HEK293T (cell line): ENCODE data around the gene KRT33B.

Experiments used
- ARNT ChIP-seq: fragments of 450-650 bp; IDR thresholded peaks from 2 replicates; pipeline ENCODE4 v1.6.1; 2017; ENCODE audit warnings: mild to moderate bottlenecking
- BHLHE40 ChIP-seq: fragments of 450-650 bp; IDR thresholded peaks from 2 replicates; pipeline ENCODE4 v1.6.1; 2016; ENCODE audit warnings: mild to moderate bottlenecking, moderate library complexity, borderline replicate concordance
- ELF4 ChIP-seq: fragments of 450-650 bp; IDR thresholded peaks from 2 replicates; pipeline ENCODE4 v1.6.1; 2017; ENCODE audit warnings: antibody characterized with exemption
- FOXA1 ChIP-seq: fragments of 450-650 bp; IDR thresholded peaks from 2 replicates; pipeline ENCODE4 v1.6.1; 2016; ENCODE audit warnings: mild to moderate bottlenecking
- FOXM1 ChIP-seq: fragments of 450-650 bp; IDR thresholded peaks from 2 replicates; pipeline ENCODE4 v1.6.1; 2017; ENCODE audit warnings: mild to moderate bottlenecking, borderline replicate concordance
- NFRKB ChIP-seq: fragments of 450-650 bp; IDR thresholded peaks from 2 replicates; pipeline ENCODE4 v1.6.1; 2016; ENCODE audit warnings: mild to moderate bottlenecking, moderate library complexity

GRCh38 chr17:41396996-41397660 is 27.5 kb upstream of the KRT33B start, which contains the start of gene KRT31:
- no peak for TF ChIP-seq ELF4
- no peak for TF ChIP-seq FOXA1
- no peak for TF ChIP-seq NFRKB
- TF ChIP-seq BHLHE40 = no peak
- no peak for TF ChIP-seq FOXM1
- no peak for TF ChIP-seq ARNT
